ENCODE results near the gene SLC39A8.

DNA sequence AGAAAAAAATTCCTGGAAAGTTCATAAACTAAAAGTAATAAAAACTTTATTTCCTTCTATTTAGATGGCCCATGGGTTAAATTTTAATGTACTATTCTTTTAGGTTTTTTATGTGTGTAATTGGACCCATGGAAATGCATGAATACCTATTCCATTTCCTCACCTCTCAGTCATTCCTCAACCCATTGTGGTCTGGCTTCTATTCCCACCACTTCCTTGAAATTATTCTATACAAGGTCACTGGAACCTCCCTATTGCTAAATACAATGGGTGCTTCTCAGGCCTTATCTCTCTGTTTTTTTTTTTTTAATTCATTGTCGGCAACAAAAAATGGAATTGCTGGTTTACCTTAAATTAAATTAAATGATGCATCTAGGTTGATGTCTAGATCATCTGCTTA is 17.2 kb downstream of the SLC39A8 start:
- TF ChIP-seq, protein P1, sequence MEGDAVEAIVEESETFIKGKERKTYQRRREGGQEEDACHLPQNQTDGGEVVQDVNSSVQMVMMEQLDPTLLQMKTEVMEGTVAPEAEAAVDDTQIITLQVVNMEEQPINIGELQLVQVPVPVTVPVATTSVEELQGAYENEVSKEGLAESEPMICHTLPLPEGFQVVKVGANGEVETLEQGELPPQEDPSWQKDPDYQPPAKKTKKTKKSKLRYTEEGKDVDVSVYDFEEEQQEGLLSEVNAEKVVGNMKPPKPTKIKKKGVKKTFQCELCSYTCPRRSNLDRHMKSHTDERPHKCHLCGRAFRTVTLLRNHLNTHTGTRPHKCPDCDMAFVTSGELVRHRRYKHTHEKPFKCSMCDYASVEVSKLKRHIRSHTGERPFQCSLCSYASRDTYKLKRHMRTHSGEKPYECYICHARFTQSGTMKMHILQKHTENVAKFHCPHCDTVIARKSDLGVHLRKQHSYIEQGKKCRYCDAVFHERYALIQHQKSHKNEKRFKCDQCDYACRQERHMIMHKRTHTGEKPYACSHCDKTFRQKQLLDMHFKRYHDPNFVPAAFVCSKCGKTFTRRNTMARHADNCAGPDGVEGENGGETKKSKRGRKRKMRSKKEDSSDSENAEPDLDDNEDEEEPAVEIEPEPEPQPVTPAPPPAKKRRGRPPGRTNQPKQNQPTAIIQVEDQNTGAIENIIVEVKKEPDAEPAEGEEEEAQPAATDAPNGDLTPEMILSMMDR (IDR thresholded peaks at IDR 0.05): no peak
- TF ChIP-seq EZH2 (IDR thresholded peaks at IDR 0.05): no peak

Data from neural progenitor cell (in vitro differentiated cells).